HT1080 (cell line): ENCODE measurements around the gene GNB1L. TPM values are rescaled to one million over a fixed set of nuclear protein-coding genes. Genes with fewer than 3 reads are reported as not detected.
"Not testable (repeated sequence)": the region's sequence is repeated elsewhere in the genome, so short reads cannot be mapped to it uniquely, and the experiment has no call there.

Source experiments
- DNase-seq: peaks from one replicate; pipeline ENCODE4 v3.0.0-alpha.2; 2015; ENCODE audit warnings: low read depth
- total RNA-seq: library from RNA; depleted of rRNA; stranded (reverse); fragments of >200 nt; shearing (Covaris generic); gene quantifications from 2 replicates; pipeline ENCODE4 v1.2.3, GENCODE V29; 2014

GNB1L gene
- total RNA-seq, 1 experiment from 2014 or later: 10.5 TPM

DNA sequence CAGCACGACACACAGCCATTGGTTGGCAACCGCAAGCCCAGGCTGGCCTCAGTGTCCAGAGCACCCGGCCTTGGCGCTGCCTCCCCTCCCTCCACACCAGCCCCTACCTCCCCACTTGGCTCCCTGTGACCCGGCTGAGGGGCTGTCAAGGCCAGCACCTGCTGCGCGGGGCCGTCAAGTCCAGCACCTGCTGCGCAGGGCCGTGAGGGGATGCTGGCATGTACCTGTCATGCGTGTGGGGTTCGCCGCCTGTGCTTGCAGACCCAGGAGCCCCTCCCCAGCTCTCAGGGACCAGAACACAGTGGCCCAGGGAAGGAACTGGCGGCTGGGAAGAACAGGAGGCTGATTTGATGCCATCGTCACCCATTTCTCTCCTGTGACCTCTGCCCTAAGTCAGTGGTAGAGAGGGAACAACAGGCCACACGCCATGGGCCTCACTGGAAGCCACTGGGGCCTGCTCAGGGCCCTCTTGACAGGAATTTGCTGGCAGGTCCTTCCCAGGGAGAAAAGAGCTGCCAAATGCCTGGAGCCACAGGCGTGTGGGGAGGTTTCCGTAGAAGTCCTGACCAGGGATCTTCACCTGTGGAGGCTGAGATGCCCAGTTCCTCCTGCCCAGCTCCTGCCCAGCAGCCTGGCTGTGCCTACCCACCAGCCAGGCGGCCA is 56.5 kb downstream of the GNB1L start:
- no peak for DNase-seq

DNA sequence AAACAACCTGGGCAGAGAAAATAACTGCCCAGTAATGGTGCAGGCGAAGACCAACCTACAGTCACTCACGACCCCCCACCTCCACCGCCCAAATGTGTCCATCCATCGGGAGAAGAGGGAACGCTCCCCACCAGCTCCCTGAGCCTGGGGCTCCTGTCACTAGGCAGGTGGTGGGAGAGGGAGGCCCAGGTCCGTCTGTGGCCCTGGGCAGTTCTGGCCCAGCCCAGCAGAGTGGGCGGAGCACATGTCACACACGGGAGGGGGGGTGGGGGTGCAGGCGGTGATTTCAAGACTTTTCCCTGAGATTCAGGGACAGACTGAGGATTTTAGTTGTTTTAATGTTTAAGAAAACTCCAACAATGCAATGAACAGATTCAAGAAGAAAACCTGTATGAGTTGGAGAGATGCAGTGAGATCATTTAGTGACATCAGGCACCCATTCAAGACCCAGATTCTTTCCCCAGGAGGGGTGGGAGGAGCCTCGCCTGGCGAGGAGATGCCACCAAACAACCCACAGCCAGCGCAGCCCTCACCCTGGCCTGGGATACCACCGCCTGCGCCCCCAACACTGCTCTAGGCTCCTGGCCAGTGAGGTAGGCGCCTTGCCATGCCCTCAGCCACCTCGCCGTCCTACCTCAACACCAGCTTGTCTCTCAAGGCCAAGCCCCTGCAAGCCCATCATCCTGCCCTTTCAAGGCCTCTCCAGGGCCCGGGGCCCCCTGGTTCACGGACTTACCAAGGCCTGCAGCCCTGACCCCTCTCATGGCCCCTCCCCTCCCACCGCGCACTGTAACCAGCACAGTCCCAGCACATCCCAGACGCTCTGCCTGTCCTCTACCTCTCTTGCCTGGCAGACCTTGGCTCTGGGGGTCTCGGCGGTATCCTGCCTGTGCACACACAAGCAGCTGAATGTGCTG is 57.3 kb downstream of the GNB1L start:
- no peak for DNase-seq

- DNase-seq: no peak
Observed at GRCh38 chr22:19796160-19796559, 58.5 kb downstream of the GNB1L start.

- DNase-seq: no peak
Observed at GRCh38 chr22:19795617-19796008, 59.1 kb downstream of the GNB1L start.

GRCh38 chr22:19793661-19794310 is 60.9 kb downstream of the GNB1L start:
- DNase-seq: no peak

GRCh38 chr22:19793161-19793560 is 61.5 kb downstream of the GNB1L start:
- DNase-seq: no peak

DNA sequence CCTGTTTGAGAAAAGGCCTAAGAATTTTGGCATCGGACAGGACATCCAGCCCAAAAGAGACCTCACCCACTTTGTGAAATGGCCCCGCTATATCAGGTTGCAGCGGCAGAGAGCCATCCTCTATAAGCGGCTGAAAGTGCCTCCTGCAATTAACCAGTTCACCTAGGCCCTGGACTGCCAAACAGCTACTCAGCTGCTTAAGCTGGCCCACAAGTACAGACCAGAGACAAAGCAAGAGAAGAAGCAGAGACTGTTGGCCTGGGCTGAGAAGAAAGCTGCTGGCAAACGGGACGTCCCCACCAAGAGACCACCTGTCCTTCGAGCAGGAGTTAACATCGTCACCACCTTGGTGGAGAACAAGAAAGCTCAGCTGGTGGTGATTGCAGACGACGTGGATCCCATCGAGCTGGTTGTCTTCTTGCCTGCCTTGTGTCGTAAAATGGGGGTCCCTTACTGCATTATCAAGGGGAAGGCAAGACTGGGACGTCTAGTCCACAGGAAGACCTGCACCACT is 62.2 kb downstream of the GNB1L start:
- DNase-seq: not testable (repeated sequence)

GRCh38 chr22:19791894-19792293 is 62.8 kb downstream of the GNB1L start:
- no peak for DNase-seq

GRCh38 chr22:19791243-19791642 is 63.4 kb downstream of the GNB1L start:
- no peak for DNase-seq

DNA sequence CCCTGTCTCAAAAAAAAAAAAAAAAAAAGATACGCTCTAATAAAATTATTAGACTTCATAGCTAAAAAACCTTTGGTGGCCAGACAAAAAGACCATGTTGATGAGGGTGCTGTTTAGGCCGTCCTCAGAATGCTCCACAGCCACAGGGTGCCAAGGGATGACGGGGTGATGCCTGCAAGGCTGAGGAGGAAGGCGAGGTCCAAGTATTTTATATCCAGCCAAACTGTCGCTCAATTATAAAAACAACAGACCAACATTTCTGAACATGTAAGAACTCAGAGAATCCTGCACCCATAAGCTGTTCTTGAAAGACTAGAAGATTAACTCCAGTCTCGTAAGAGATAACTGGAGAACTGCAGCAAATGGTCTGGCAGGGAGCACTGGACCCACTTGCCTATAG is 64.8 kb downstream of the GNB1L start:
- DNase-seq: no peak

DNA sequence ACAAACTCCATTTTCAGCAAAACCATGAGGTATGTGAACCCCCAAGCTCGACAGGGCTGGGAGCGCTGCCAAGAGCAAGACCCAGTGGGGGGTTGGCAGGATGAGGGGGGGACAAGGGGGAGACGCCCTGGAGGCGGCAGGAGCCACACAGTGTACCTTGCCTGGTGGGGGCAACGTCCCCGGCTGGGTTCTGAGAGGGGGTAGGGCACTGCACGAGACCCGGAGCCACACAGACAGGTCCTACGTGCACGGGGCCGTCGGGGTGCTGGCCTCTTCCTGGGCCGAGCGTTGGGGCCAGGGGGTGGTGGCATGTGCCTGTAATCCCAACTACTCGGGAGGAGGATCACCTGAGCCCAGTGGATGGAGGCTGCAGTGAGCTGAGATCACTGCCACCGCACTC is 65.3 kb downstream of the GNB1L start:
- no peak for DNase-seq

DNA sequence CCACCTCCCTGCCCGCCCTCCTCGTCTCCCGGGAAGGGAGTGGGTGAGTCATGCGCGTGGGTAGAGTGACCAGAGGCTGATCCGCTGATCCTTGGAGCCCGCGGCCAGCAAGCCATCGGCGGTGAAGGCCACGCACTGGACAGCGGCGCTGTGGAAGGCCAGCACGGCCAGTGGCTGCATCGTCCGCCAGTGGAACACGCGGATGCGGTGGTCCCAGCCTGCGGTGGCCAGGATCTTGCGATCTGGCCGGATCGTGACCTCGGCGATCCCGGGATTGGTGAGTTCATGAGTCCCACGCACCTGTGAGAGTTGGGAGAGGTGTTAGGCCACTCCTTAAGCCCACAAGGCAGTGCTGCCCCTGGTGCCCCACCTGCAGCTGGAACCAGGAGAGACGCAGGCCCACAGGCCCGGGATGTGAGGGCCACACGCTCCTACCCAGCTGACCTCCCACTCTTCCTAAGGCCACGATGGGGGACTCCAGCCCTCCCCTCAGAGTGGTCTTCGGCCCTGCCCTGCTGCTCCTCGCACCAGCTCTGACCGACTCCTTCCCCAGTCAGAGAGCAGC is 65.9 kb downstream of the GNB1L start:
- DNase-seq: no peak

- no peak for DNase-seq
Observed at GRCh38 chr22:19787849-19788141, 66.9 kb downstream of the GNB1L start.

DNA sequence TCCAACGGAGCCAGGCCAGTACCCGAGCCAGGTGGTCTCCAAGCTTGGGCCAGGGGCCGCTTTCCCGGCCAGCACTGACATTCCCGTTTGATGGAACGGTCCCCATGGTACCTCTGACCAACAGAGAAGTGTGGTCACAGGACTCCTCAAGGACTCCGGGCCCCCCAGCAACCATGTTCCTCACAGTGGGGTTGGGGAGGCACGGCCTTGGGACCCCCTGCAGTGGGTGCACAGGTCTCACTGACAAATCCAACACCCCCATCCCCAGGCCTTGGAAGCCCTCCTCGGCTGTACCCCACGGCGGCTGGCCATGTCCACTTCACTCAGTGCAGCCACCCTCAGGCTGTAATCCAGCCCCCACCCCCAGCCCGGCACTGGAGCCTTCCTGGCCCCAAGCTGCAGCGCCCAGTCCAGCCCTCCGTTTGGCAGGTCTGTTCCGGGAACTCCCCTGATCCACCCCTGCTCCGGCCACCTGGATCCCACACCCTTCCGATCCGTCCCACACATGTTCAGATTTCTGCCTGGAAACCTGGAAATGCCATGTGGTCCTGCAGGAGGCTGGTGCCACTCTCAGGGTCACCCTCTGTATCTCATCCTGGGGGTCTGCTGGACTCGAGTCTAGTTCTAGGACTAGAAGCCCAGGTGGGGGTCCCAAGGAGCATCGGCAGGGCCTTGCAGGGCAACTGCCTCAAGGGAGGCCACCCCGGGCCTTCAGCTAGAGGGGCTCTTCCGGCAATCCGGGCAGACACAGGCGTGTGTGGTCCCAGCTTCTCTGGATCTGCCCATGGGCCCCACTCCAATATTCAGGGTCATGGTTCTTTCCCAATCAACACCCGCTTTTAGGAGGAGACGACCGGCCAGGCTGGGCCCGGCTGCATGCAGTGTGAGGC is 67.5 kb downstream of the GNB1L start:
- DNase-seq: no peak

- no peak for DNase-seq
Observed at GRCh38 chr22:19786264-19786585, 68.4 kb downstream of the GNB1L start.

- DNase-seq: no peak
Observed at GRCh38 chr22:19785461-19786263, 69.0 kb downstream of the GNB1L start.

DNA sequence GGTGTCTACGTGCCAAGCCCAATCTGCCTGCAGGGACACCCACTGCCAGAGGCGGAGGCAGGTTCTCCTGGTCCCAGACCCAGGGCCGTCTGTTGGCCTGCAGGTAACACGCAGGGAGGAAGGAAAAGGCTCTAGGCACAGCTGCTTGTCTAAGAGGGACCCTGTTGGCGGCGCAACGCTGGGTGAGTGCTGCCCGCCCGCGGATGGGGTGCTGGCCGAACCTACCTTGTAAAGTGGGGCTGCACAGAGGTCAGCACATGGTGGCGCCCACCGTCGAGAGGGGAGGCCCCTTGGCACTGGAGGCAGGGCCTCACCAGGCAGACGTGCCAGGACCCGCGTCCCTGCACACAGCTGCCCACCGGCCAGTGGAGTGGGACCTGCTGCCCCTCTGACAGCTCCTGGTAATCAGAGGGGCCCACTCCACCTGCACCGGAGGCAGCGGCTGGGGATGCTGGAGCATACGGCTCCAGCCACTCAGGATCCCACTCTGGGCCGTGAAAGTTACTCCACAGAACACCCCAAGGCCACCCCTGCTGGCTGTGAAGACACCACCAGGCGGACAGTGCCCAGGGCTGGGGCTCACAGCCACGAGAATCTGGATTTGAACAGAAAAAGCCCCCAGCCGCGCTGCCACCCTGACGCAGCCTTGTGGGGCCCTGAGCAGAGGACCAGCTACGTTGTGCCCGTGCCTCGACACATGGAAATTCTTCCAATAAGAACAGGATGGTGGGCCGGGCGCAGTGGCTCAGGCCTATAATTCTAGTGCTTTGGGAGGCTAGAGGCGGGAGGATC is 70.1 kb downstream of the GNB1L start:
- DNase-seq: no peak

GRCh38 chr22:19783586-19784383 is 70.9 kb downstream of the GNB1L start:
- DNase-seq: no peak

- DNase-seq: no peak
Observed at GRCh38 chr22:19782533-19782932, 72.1 kb downstream of the GNB1L start.
